CD4-positive, CD25-positive, alpha-beta regulatory T cell (primary cell): ENCODE results near the gene IPO9. TPM values are rescaled to one million over a fixed set of nuclear protein-coding genes. Genes with fewer than 3 reads are reported as not detected.
"Not testable (repeated sequence)": the region's sequence is repeated elsewhere in the genome, so short reads cannot be mapped to it uniquely, and the experiment has no call there.

ENCODE experiments used
- ATAC-seq, 2 donors: fragments of 150-1000 bp; cut with Tn5 transposase; one replicate each; pipeline ENCODE4 v1.10.0; 2021; ENCODE audit warnings: low read depth in 2 of 2, moderate number of reproducible peaks in 2 of 2, moderate library complexity in 1 of 2
- DNase-seq, 3 donors: peaks; one replicate each; pipeline versions ENCODE4 v3.0.0 to v3.0.0-alpha.2; 2012 to 2022; ENCODE audit warnings: mixed read lengths in 1 of 3
- H3K27ac ChIP-seq: one replicate; pipeline ENCODE4 v1.7.0; 2013; ENCODE audit warnings: mild to moderate bottlenecking, low read length; ENCODE audit not compliant: insufficient read depth, poor library complexity, severe bottlenecking
- H3K27me3 ChIP-seq: one replicate; pipeline ENCODE4 v1.7.0; 2013; ENCODE audit warnings: low read length; ENCODE audit not compliant: control insufficient read depth, insufficient read depth
- H3K36me3 ChIP-seq: one replicate; pipeline ENCODE4 v1.7.0; 2013; ENCODE audit warnings: mild to moderate bottlenecking, low read length, moderate library complexity; ENCODE audit not compliant: control insufficient read depth, insufficient read depth
- H3K4me1 ChIP-seq: 2 replicates; pipeline ENCODE4 v1.7.0; 2013; ENCODE audit warnings: mild to moderate bottlenecking, low read length; ENCODE audit not compliant: insufficient read depth, control insufficient read depth, poor library complexity, severe bottlenecking
- H3K4me3 ChIP-seq: one replicate; pipeline ENCODE4 v1.7.0; 2013; ENCODE audit warnings: low read depth, mild to moderate bottlenecking, low read length, moderate library complexity
- H3K9me3 ChIP-seq, 2 experiments: 1 replicate in 1 of 2; 2 replicates in 1 of 2; pipeline ENCODE4 v1.7.0; 2013; ENCODE audit warnings: low read length in 2 of 2, mild to moderate bottlenecking in 1 of 2, moderate library complexity in 1 of 2; ENCODE audit not compliant: control insufficient read depth in 2 of 2
- H3K27ac Mint-ChIP-seq, 3 donors: one replicate each; pipeline ENCODE4 v1.8.0; 2020 to 2022; ENCODE audit warnings: mild to moderate bottlenecking in 3 of 3, mixed read lengths in 3 of 3, moderate library complexity in 2 of 3
- H3K27me3 Mint-ChIP-seq: one replicate; pipeline ENCODE4 v1.8.0; 2022; ENCODE audit warnings: mild to moderate bottlenecking, mixed read lengths
- H3K36me3 Mint-ChIP-seq: one replicate; pipeline ENCODE4 v1.8.0; 2020; ENCODE audit warnings: mixed read lengths
- H3K4me1 Mint-ChIP-seq, 4 donors: one replicate each; pipeline ENCODE4 v1.8.0; 2020 to 2022; ENCODE audit warnings: mixed read lengths in 4 of 4, mild to moderate bottlenecking in 1 of 4
- H3K4me3 Mint-ChIP-seq, 4 donors: one replicate each; pipeline ENCODE4 v1.8.0; 2020 to 2022; ENCODE audit warnings: mild to moderate bottlenecking in 4 of 4, mixed read lengths in 4 of 4, moderate library complexity in 3 of 4
- H3K9me3 Mint-ChIP-seq, 7 donors: one replicate each; pipeline ENCODE4 v1.8.0; 2020 to 2022; ENCODE audit warnings: mixed read lengths in 7 of 7, mild to moderate bottlenecking in 3 of 7, moderate library complexity in 2 of 7
- polyA plus RNA-seq, 4 donors: library from polyadenylated mRNA; unstranded; fragments of 300-500 nt; fragmentation: Illumina TruSeq; gene quantifications; one replicate each; pipeline ENCODE4 v1.2.3, GENCODE V29; 2021
- total RNA-seq: library from RNA; stranded (reverse); gene quantifications from one replicate; pipeline ENCODE4 v1.2.3, GENCODE V29; 2022

IPO9 gene
- total and polyA plus RNA-seq, 5 donors from 2014 or later = 13.9 to 31.3 (median 15.2) TPM

DNA sequence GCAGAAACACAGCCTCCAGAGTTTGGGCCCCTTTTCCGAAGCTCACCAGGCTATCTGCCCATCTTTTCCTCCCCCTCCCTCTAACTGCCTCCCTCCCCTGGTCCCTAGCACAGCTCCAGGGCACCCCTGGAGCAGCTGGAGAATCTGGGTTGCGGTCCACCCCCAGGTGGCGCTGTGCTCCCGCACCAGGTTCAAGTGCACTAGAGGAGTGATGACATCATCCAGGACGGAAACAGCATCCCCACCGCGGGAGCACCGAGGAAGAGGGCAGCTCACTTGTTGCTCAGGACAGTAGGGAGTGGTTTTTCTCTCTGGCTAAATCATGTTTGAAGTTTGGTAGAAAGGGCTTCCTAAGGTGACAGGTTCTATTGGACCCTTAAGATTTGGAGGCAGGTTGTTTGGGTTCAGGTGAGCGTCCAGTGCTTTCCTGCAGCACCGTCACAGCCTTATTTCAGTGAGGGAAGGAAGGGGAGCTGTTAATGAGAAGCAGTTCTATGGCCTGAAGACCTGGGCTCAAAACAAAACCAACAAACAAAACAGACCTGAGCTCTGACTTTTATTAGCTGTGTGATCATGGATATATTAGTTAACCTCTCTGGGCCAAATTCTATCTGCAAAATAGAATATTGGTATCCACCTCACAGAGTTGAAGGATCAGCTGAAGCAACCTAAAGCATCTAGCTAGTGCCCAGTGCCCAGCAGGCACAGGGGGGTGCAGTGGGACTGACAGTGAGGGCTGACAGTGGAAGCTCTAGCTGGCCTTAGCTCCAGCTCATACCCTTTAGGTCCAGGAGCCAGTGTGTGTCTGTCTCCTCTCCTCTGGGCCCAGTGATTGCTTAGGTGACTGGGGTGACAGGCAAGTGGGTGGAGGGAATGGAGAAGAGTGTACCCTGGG is 67.2 kb downstream of the IPO9 start:
- Histone ChIP-seq H3K27me3 (no peaks in the 10 kb centered on the region), H3K27ac (no peak overlapping the region), H3K4me3 (peak overlapping the region; percentile 46), H3K36me3 (no peaks in the 10 kb centered on the region), H3K4me1 (no peaks in the 10 kb centered on the region), H3K9me3 (no peaks in the 10 kb centered on the region)
- H3K36me3 Mint-ChIP-seq = no peaks in the 10 kb centered on the region
- H3K27ac Mint-ChIP-seq = peak overlapping the region in 2 of 3 donors; percentile 14 to 73
- peak overlapping the region in 3 of 4 donors; percentile 21 to 82 (median 45) for H3K4me3 Mint-ChIP-seq
- ATAC-seq = peak; percentile 76 to 85
- H3K27me3 Mint-ChIP-seq = peaks cover 21% of the 10 kb centered on the region
- H3K4me1 Mint-ChIP-seq = peaks cover 3 to 10% (median 6%) of the 10 kb centered on the region in 4 donors
- peak; percentile 64 to 87 (median 73) for DNase-seq
- peaks cover 0 to 1% (median 0%) of the 10 kb centered on the region in 7 donors for H3K9me3 Mint-ChIP-seq

- Histone ChIP-seq H3K4me1 (no peaks in the 10 kb centered on the region), H3K4me3 (no peak overlapping the region), H3K27ac (no peak overlapping the region), H3K36me3 (no peaks in the 10 kb centered on the region), H3K9me3 (no peaks in the 10 kb centered on the region), H3K27me3 (no peaks in the 10 kb centered on the region)
- DNase-seq (no peak), ATAC-seq (no peak)
- Mint-ChIP-seq H3K36me3 (no peaks in the 10 kb centered on the region), H3K4me3 (no peak overlapping the region), H3K9me3 (peaks cover 0 to 1% (median 0%) of the 10 kb centered on the region in 7 donors), H3K27ac (peak overlapping the region in 1 of 3 donors; percentile 14), H3K4me1 (peaks cover 3 to 10% (median 6%) of the 10 kb centered on the region in 4 donors), H3K27me3 (peaks cover 16% of the 10 kb centered on the region)
Measured at GRCh38 chr1:201896951-201897391, 68.0 kb downstream of the IPO9 start.

DNA sequence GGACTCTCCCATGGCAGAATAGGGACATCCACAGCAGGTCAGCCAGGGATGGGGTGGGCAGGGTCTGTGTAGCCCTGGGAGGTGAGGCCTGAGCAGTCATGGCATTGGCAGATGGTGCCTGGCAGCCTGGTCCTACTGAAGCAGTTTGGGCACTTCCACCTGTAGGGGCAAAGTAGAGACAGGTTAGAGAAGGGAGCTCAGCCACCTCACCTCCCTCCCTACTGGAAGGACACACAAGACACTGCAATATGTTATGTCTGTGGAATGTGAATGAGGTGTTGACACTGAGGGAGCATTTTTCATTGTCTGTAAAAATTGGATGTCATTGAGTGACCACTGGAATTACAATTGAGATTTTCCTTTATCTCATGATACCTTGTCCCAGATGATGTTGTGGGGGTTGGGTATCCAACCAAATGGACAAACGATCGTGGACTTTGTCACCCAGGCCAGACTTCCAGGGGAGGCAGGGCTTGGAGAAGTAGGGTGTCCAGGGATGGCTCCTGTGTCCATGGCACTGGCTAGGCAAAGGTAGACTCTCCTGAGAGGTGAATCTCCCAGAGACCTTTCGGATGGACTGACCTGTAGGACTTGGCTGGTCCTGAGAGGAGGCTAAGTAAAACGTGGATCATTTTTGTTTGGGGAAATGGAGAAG is 69.4 kb downstream of the IPO9 start:
- Mint-ChIP-seq H3K9me3 (no peaks in the 10 kb centered on the region), H3K36me3 (no peaks in the 10 kb centered on the region), H3K27ac (no peak overlapping the region), H3K4me3 (no peak overlapping the region), H3K4me1 (peaks cover 3 to 10% (median 6%) of the 10 kb centered on the region in 4 donors), H3K27me3 (peaks cover 12% of the 10 kb centered on the region)
- Histone ChIP-seq H3K4me3 (no peak overlapping the region), H3K27me3 (no peaks in the 10 kb centered on the region), H3K4me1 (no peaks in the 10 kb centered on the region), H3K27ac (no peak overlapping the region), H3K9me3 (no peaks in the 10 kb centered on the region), H3K36me3 (no peaks in the 10 kb centered on the region)
- ATAC-seq (no peak), DNase-seq (no peak)

- Histone ChIP-seq H3K36me3 (no peaks in the 10 kb centered on the region), H3K4me1 (no peaks in the 10 kb centered on the region), H3K4me3 (no peak overlapping the region), H3K27ac (no peak overlapping the region), H3K9me3 (no peaks in the 10 kb centered on the region), H3K27me3 (no peaks in the 10 kb centered on the region)
- DNase-seq (no peak), ATAC-seq (no peak)
- Mint-ChIP-seq H3K4me3 (no peak overlapping the region), H3K4me1 (peaks cover 3 to 10% (median 6%) of the 10 kb centered on the region in 4 donors), H3K27me3 (peaks cover 8% of the 10 kb centered on the region), H3K27ac (no peak overlapping the region), H3K9me3 (no peaks in the 10 kb centered on the region), H3K36me3 (no peaks in the 10 kb centered on the region)
Measured at GRCh38 chr1:201898992-201899391, 70.0 kb downstream of the IPO9 start.

GRCh38 chr1:201899683-201900429 is 70.9 kb downstream of the IPO9 start:
- Mint-ChIP-seq H3K27me3 (peaks cover 10% of the 10 kb centered on the region), H3K4me1 (peaks cover 3 to 10% (median 6%) of the 10 kb centered on the region in 4 donors), H3K9me3 (no peaks in the 10 kb centered on the region), H3K4me3 (no peak overlapping the region), H3K36me3 (no peaks in the 10 kb centered on the region), H3K27ac (peak overlapping the region in 1 of 3 donors; percentile 10)
- no peak for DNase-seq
- no peak overlapping the region for H3K4me3 ChIP-seq
- H3K9me3 ChIP-seq = no peaks in the 10 kb centered on the region
- H3K27me3 ChIP-seq = no peaks in the 10 kb centered on the region
- ATAC-seq = no peak
- H3K27ac ChIP-seq = no peak overlapping the region
- H3K36me3 ChIP-seq = no peaks in the 10 kb centered on the region
- no peaks in the 10 kb centered on the region for H3K4me1 ChIP-seq

DNA sequence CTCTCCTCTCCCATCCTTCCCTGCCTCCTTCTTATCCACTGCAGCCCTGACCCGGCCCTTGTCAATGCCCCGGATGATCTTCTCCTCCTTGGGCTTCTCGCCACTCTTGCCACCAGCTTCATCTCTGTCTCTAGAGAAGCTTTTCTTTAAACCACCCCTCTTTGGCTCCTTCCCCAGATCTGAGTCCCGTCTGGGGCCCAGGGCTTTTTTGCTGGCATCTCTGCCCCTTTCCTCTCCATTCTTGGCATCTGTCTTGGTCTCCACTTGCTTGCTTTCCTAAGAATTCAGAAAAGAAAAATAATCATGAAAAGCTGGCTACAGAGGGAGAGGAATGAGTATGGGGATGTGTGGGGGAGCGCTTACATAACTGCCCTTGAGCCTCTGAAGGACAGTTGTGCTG is 71.5 kb downstream of the IPO9 start:
- Mint-ChIP-seq H3K27me3 (peaks cover 10% of the 10 kb centered on the region), H3K4me1 (peaks cover 3 to 10% (median 6%) of the 10 kb centered on the region in 4 donors), H3K9me3 (no peaks in the 10 kb centered on the region), H3K27ac (peak overlapping the region in 1 of 3 donors; percentile 10), H3K4me3 (no peak overlapping the region), H3K36me3 (no peaks in the 10 kb centered on the region)
- no peak for DNase-seq
- Histone ChIP-seq H3K27ac (no peak overlapping the region), H3K4me3 (no peak overlapping the region), H3K36me3 (no peaks in the 10 kb centered on the region), H3K4me1 (no peaks in the 10 kb centered on the region), H3K9me3 (no peaks in the 10 kb centered on the region), H3K27me3 (no peaks in the 10 kb centered on the region)
- no peak for ATAC-seq

- H3K36me3 ChIP-seq, DNase-seq, H3K9me3 Mint-ChIP-seq, H3K27ac Mint-ChIP-seq, H3K4me3 ChIP-seq, H3K9me3 ChIP-seq, H3K27me3 ChIP-seq, H3K4me1 ChIP-seq, H3K27me3 Mint-ChIP-seq, H3K27ac ChIP-seq, H3K36me3 Mint-ChIP-seq, ATAC-seq, H3K4me1 Mint-ChIP-seq: not testable (repeated sequence)
- H3K4me3 Mint-ChIP-seq = peak overlapping the region in 1 of 4 donors; percentile 2
Measured at GRCh38 chr1:201901036-201901435, 72.1 kb downstream of the IPO9 start.
